Endodermal cell (in vitro differentiated cells): ENCODE data around the gene SCN1A. TPM values are rescaled to one million over a fixed set of nuclear protein-coding genes. Genes with fewer than 3 reads are reported as not detected.

Experiments used
- DNase-seq: peaks from one replicate; pipeline ENCODE4 v3.0.0-alpha.2; 2017
- H3K27ac ChIP-seq: 2 replicates; pipeline ENCODE4 v1.5.1; 2013; ENCODE audit warnings: mild to moderate bottlenecking, low read depth, low read length, moderate library complexity
- H3K27me3 ChIP-seq: 2 replicates; pipeline ENCODE4 v1.6.1; 2013; ENCODE audit warnings: mild to moderate bottlenecking, low read length, moderate library complexity; ENCODE audit not compliant: insufficient read depth, control insufficient read depth, poor library complexity, severe bottlenecking
- H3K36me3 ChIP-seq: 2 replicates; pipeline ENCODE4 v1.7.0; 2013; ENCODE audit warnings: mild to moderate bottlenecking, low read length, moderate library complexity; ENCODE audit not compliant: control insufficient read depth, insufficient read depth
- H3K4me1 ChIP-seq: one replicate; pipeline ENCODE4 v1.7.0; 2013; ENCODE audit warnings: low read length; ENCODE audit not compliant: control insufficient read depth, insufficient read depth
- H3K4me3 ChIP-seq: 2 replicates; pipeline ENCODE4 v1.5.1; 2013; ENCODE audit warnings: mild to moderate bottlenecking, low read length, moderate library complexity
- H3K9ac ChIP-seq: 2 replicates; pipeline ENCODE4 v1.6.1; 2013; ENCODE audit warnings: mild to moderate bottlenecking, low read length, moderate library complexity; ENCODE audit not compliant: poor library complexity, severe bottlenecking; ENCODE audit errors: extremely low read depth
- H3K9me3 ChIP-seq: 2 replicates; pipeline ENCODE4 v1.6.1; 2013; ENCODE audit warnings: mild to moderate bottlenecking, low read length, moderate library complexity; ENCODE audit not compliant: control insufficient read depth
- H3K27ac Mint-ChIP-seq: 2 replicates; pipeline ENCODE4 v1.8.0; 2020; ENCODE audit warnings: mixed read lengths
- H3K27me3 Mint-ChIP-seq: 2 replicates; pipeline ENCODE4 v1.8.0; 2021; ENCODE audit warnings: mild to moderate bottlenecking, mixed read lengths; ENCODE audit not compliant: insufficient read depth
- H3K36me3 Mint-ChIP-seq: 2 replicates; pipeline ENCODE4 v1.8.0; 2020; ENCODE audit warnings: low read depth, mixed read lengths
- H3K4me1 Mint-ChIP-seq: 2 replicates; pipeline ENCODE4 v1.8.0; 2020; ENCODE audit warnings: mixed read lengths
- H3K4me3 Mint-ChIP-seq: 2 replicates; pipeline ENCODE4 v1.8.0; 2020; ENCODE audit warnings: mild to moderate bottlenecking, moderate library complexity, mixed read lengths
- H3K9me3 Mint-ChIP-seq: 2 replicates; pipeline ENCODE4 v1.8.0; 2020; ENCODE audit warnings: mild to moderate bottlenecking, mixed read lengths
- WGBS, 2 experiments: methylation state at CpG; one replicate each; pipeline versions ENCODE4 v1.1.5 to v1.1.7; 2013; ENCODE audit warnings: missing lambda C conversion rate in 2 of 2, mixed read lengths in 1 of 2; ENCODE audit not compliant: insufficient coverage in 1 of 2, insufficient read length in 1 of 2; 5-methylcytosine and 5-hydroxymethylcytosine counted together
- total RNA-seq, 2 donors: library from RNA; stranded (reverse); fragmentation: NEBNext Ultra II Directional in 1 of 2; extraction: Animal tissue kit (Norgen Biotek cat#: 25700) in 1 of 2; gene quantifications; 2 replicates in 1 of 2; 3 replicates in 1 of 2; pipeline ENCODE4 v1.2.1, GENCODE V29; 2021
- TF ChIP-seq, protein P1 (sequence below): fragments of 200-600 bp; sonication (generic); conservative IDR thresholded peaks from 2 replicates; pipeline ENCODE4 v1.5.0; 2021; ENCODE audit warnings: antibody characterized with exemption, mild to moderate bottlenecking

Gene SCN1A
- total RNA-seq, 2 donors from 2014 or later, result not detected

DNA sequence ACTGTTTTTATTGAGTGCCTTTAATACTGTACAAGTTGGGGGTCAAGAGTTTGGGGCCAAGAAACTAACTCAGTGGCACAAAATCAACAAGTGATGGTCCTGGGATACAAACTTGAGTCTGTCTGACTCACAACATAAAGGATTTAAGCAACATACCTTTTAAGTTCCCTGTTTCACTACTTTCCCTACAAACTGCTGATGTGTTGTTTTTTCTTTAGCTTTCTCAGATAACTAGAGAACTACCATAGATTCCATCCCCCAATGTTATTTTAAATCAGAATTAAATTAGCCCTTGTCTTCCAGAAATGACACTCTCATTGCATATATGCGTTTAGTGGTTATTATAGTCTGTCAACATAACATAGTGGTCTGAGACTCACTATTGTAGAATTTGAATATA lies 116.2 kb downstream of the SCN1A start:
- no peaks in the 10 kb centered on the region for H3K36me3 ChIP-seq
- no peaks in the 10 kb centered on the region for H3K27me3 ChIP-seq
- H3K4me1 ChIP-seq, result no peaks in the 10 kb centered on the region
- H3K27me3 Mint-ChIP-seq, result no peaks in the 10 kb centered on the region
- WGBS, 2 experiments, result 100% methylated on average over 1 of the region's 1 CpG; no CpG with 5 or more reads in 1 of the 2 experiments
- DNase-seq, result no peak
- H3K27ac ChIP-seq, result no peak overlapping the region
- no peak overlapping the region for H3K9ac ChIP-seq
- H3K27ac Mint-ChIP-seq, result no peak overlapping the region
- no peaks in the 10 kb centered on the region for H3K9me3 ChIP-seq
- no peak overlapping the region for H3K4me3 Mint-ChIP-seq
- no peaks in the 10 kb centered on the region for H3K36me3 Mint-ChIP-seq
- no peaks in the 10 kb centered on the region for H3K4me1 Mint-ChIP-seq
- no peak overlapping the region for H3K4me3 ChIP-seq
- no peaks in the 10 kb centered on the region for H3K9me3 Mint-ChIP-seq
- TF ChIP-seq, protein P1, sequence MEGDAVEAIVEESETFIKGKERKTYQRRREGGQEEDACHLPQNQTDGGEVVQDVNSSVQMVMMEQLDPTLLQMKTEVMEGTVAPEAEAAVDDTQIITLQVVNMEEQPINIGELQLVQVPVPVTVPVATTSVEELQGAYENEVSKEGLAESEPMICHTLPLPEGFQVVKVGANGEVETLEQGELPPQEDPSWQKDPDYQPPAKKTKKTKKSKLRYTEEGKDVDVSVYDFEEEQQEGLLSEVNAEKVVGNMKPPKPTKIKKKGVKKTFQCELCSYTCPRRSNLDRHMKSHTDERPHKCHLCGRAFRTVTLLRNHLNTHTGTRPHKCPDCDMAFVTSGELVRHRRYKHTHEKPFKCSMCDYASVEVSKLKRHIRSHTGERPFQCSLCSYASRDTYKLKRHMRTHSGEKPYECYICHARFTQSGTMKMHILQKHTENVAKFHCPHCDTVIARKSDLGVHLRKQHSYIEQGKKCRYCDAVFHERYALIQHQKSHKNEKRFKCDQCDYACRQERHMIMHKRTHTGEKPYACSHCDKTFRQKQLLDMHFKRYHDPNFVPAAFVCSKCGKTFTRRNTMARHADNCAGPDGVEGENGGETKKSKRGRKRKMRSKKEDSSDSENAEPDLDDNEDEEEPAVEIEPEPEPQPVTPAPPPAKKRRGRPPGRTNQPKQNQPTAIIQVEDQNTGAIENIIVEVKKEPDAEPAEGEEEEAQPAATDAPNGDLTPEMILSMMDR, result no peak

DNA sequence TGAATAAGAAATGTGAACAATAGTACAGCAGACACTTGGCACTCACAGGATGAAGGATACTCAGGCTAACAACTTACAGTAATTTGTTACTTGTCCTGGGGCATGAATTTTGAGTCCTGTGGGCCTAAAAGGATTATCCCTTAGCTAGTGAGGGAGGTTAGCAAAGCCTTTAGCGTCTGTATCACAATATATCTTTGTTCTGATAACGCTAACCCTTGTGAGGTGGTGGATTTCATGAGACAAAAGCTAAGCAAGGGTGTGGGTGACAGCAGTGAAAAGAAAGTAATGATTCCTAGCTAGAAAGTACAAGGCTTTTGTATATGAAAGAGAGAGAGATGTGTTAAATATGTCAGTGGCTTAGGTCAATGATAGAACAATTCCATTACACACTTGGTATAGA lies 127.4 kb downstream of the SCN1A start:
- Mint-ChIP-seq H3K27me3 (no peaks in the 10 kb centered on the region), H3K4me3 (no peak overlapping the region), H3K9me3 (no peaks in the 10 kb centered on the region), H3K27ac (no peak overlapping the region), H3K36me3 (no peaks in the 10 kb centered on the region), H3K4me1 (peaks cover 3% of the 10 kb centered on the region)
- no peak overlapping the region for H3K4me3 ChIP-seq
- TF ChIP-seq, protein P1, result no peak
- no peak overlapping the region for H3K27ac ChIP-seq
- 40 to 49% methylated on average over 1 to 2 of the region's 2 CpGs for WGBS, 2 experiments
- no peaks in the 10 kb centered on the region for H3K9me3 ChIP-seq
- no peak overlapping the region for H3K9ac ChIP-seq
- no peaks in the 10 kb centered on the region for H3K4me1 ChIP-seq
- DNase-seq, result no peak
- no peaks in the 10 kb centered on the region for H3K27me3 ChIP-seq
- no peaks in the 10 kb centered on the region for H3K36me3 ChIP-seq

DNA sequence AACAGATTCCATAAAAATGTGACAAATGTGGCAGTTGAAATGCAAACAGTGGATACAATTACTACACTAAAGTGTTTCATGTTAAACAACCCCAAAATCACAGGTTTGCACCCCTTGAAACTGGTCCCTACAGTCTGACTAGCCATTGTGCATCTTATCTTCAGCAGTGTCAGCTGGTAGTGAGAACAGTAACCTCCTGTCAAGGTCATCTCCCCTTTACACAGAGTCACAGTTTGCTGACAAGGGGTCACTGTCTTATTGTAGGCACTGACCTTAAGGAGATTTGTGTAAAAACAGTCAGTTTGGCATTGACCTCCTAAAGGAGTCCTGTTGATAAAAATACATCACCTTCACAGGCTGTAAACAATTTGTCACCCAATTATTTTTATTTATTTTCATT lies 137.0 kb downstream of the SCN1A start:
- no peak overlapping the region for H3K27ac ChIP-seq
- H3K9me3 Mint-ChIP-seq, result no peaks in the 10 kb centered on the region
- no peaks in the 10 kb centered on the region for H3K36me3 ChIP-seq
- TF ChIP-seq, protein P1, result no peak
- peaks cover 1% of the 10 kb centered on the region for H3K27me3 Mint-ChIP-seq
- H3K4me1 Mint-ChIP-seq, result no peaks in the 10 kb centered on the region
- no peak for DNase-seq
- H3K9ac ChIP-seq, result no peak overlapping the region
- H3K4me3 Mint-ChIP-seq, result no peak overlapping the region
- no peaks in the 10 kb centered on the region for H3K4me1 ChIP-seq
- H3K27me3 ChIP-seq, result no peaks in the 10 kb centered on the region
- H3K27ac Mint-ChIP-seq, result no peak overlapping the region
- no peaks in the 10 kb centered on the region for H3K36me3 Mint-ChIP-seq
- no peak overlapping the region for H3K4me3 ChIP-seq
- H3K9me3 ChIP-seq, result no peaks in the 10 kb centered on the region
